Retinal pigment epithelial cell (primary cell): ENCODE measurements around the gene RPS19BP1.

Experiments
- DNase-seq: peaks from one replicate; pipeline ENCODE4 v3.0.0-alpha.2; 2010; ENCODE audit warnings: low read depth
- H3K4me3 ChIP-seq: 2 replicates; pipeline ENCODE4 v1.5.1; 2011; ENCODE audit warnings: mild to moderate bottlenecking, low read length, control low read depth, moderate library complexity
- CTCF ChIP-seq: conservative IDR thresholded peaks from 2 replicates; pipeline ENCODE4 v1.5.1; 2011; ENCODE audit warnings: low read depth, low read length, control low read depth, inconsistent platforms

The RPS19BP1 gene

GRCh38 chr22:39535357-39535725 lies 2.8 kb upstream of the RPS19BP1 start:
- DNase-seq = no peak
- TF ChIP-seq CTCF = no peak
- no peak overlapping the region for H3K4me3 ChIP-seq

- DNase-seq = no peak
- no peak overlapping the region for H3K4me3 ChIP-seq
- peak; percentile 76 for TF ChIP-seq CTCF
These were observed 2.2 kb upstream of the RPS19BP1 start for GRCh38 chr22:39534591-39535356.

- DNase-seq = no peak
- no peak overlapping the region for H3K4me3 ChIP-seq
- TF ChIP-seq CTCF = no peak
These were observed 1.6 kb upstream of the RPS19BP1 start for GRCh38 chr22:39534092-39534506.

GRCh38 chr22:39530692-39531331 lies 1.7 kb downstream of the RPS19BP1 start:
- TF ChIP-seq CTCF = peak; percentile 34
- H3K4me3 ChIP-seq = no peak overlapping the region
- no peak for DNase-seq

GRCh38 chr22:39530116-39530515 lies 2.4 kb downstream of the RPS19BP1 start:
- no peak for TF ChIP-seq CTCF
- no peak overlapping the region for H3K4me3 ChIP-seq
- DNase-seq = no peak

- H3K4me3 ChIP-seq = no peak overlapping the region
- no peak for DNase-seq
- TF ChIP-seq CTCF = no peak
These were observed 3.1 kb downstream of the RPS19BP1 start for GRCh38 chr22:39529487-39529851.
